ENCODE results near the gene CDH4.
"Not testable (repeated sequence)": the region's sequence is repeated elsewhere in the genome, so short reads cannot be mapped to it uniquely, and the experiment has no call there.

The CDH4 gene

GRCh38 chr20:61449916-61450315 is 197.9 kb downstream of the CDH4 start:
- H3K4me3 ChIP-seq (ENCODE audit: low read depth, low read length) = no peak overlapping the region
- ChIA-PET POLR2A (no interaction called here), CTCF (no interaction called here)
- no peak for TF ChIP-seq CTCF (IDR thresholded peaks at IDR 0.05; ENCODE audit: insufficient read depth, low read length, missing control alignments)
- no peak for DNase-seq (ENCODE audit: low read depth, low spot score)

- no peak for TF ChIP-seq CTCF (IDR thresholded peaks at IDR 0.05; ENCODE audit: insufficient read depth, low read length, missing control alignments)
- ChIA-PET CTCF (no interaction called here), POLR2A (no interaction called here)
- DNase-seq (ENCODE audit: low read depth, low spot score) = no peak
- H3K4me3 ChIP-seq (ENCODE audit: low read depth, low read length) = no peak overlapping the region
Measured at GRCh38 chr20:61450549-61450948, 198.5 kb downstream of the CDH4 start.

GRCh38 chr20:61451009-61451408 is 198.9 kb downstream of the CDH4 start:
- DNase-seq (ENCODE audit: low read depth, low spot score) = no peak
- no peak overlapping the region for H3K4me3 ChIP-seq (ENCODE audit: low read depth, low read length)
- ChIA-PET CTCF (no interaction called here), POLR2A (no interaction called here)
- no peak for TF ChIP-seq CTCF (IDR thresholded peaks at IDR 0.05; ENCODE audit: insufficient read depth, low read length, missing control alignments)

- ChIA-PET CTCF (no interaction called here), POLR2A (no interaction called here)
- H3K4me3 ChIP-seq (ENCODE audit: low read depth, low read length) = no peak overlapping the region
- DNase-seq (ENCODE audit: low read depth, low spot score) = no peak
- no peak for TF ChIP-seq CTCF (IDR thresholded peaks at IDR 0.05; ENCODE audit: insufficient read depth, low read length, missing control alignments)
Measured at GRCh38 chr20:61451953-61452352, 199.9 kb downstream of the CDH4 start.

GRCh38 chr20:61453219-61453618 is 201.2 kb downstream of the CDH4 start:
- ChIA-PET CTCF (no interaction called here), POLR2A (no interaction called here)
- no peak for DNase-seq (ENCODE audit: low read depth, low spot score)
- H3K4me3 ChIP-seq (ENCODE audit: low read depth, low read length) = no peak overlapping the region
- TF ChIP-seq CTCF (IDR thresholded peaks at IDR 0.05; ENCODE audit: insufficient read depth, low read length, missing control alignments) = no peak

GRCh38 chr20:61453623-61454022 is 201.6 kb downstream of the CDH4 start:
- H3K4me3 ChIP-seq (ENCODE audit: low read depth, low read length); POLR2A ChIA-PET; CTCF ChIA-PET; DNase-seq (ENCODE audit: low read depth, low spot score): not testable (repeated sequence)

- DNase-seq (ENCODE audit: low read depth, low spot score) = no peak
- POLR2A ChIA-PET = no interaction called here
- CTCF ChIA-PET = no interaction called here
- H3K4me3 ChIP-seq (ENCODE audit: low read depth, low read length) = no peak overlapping the region
- TF ChIP-seq CTCF (IDR thresholded peaks at IDR 0.05; ENCODE audit: insufficient read depth, low read length, missing control alignments) = no peak
Measured at GRCh38 chr20:61454053-61454452, 202.0 kb downstream of the CDH4 start.

Data from AG04449 (cell line).